Esophagus muscularis mucosa (tissue), 4 donors: ENCODE data around the gene SYT11.

Source experiments
- CTCF ChIP-seq, 3 experiments: fragments of 200-600 bp in 2 of 3; fragments of 450-650 bp in 1 of 3; sonication (generic) in 2 of 3; IDR thresholded peaks; one replicate each; pipeline ENCODE4 v1.5.1; 2017 to 2019; ENCODE audit warnings: antibody characterized with exemption in 3 of 3, mild to moderate bottlenecking in 2 of 3, moderate library complexity in 1 of 3
- EP300 ChIP-seq: sonication (generic); formaldehyde crosslinking; IDR thresholded peaks from one replicate; pipeline ENCODE4 v1.6.1; 2017; ENCODE audit warnings: antibody characterized with exemption
- POLR2A ChIP-seq: fragments of 450-650 bp; IDR thresholded peaks from one replicate; pipeline ENCODE4 v1.6.1; 2017; ENCODE audit warnings: antibody characterized with exemption, moderate library complexity, mild to moderate bottlenecking, low read depth
- POLR2AphosphoS5 ChIP-seq, 2 donors: sonication (generic); formaldehyde crosslinking; IDR thresholded peaks; one replicate each; pipeline ENCODE4 v1.6.1; 2017; ENCODE audit warnings: antibody characterized with exemption in 2 of 2

GRCh38 chr1:155882766-155883165 lies 23.4 kb downstream of the SYT11 start:
- TF ChIP-seq CTCF (IDR thresholded peaks at IDR 0.05) (no peak), POLR2A (no peak), POLR2AphosphoS5 (IDR thresholded peaks at IDR 0.05) (no peak), EP300 (no peak)
